ENCODE measurements around the gene MADCAM1. TPM values are rescaled to one million over a fixed set of nuclear protein-coding genes. Genes with fewer than 3 reads are reported as not detected.

MADCAM1 gene
- total RNA-seq, 1 experiment from 2014 or later = 0.47 TPM

DNA sequence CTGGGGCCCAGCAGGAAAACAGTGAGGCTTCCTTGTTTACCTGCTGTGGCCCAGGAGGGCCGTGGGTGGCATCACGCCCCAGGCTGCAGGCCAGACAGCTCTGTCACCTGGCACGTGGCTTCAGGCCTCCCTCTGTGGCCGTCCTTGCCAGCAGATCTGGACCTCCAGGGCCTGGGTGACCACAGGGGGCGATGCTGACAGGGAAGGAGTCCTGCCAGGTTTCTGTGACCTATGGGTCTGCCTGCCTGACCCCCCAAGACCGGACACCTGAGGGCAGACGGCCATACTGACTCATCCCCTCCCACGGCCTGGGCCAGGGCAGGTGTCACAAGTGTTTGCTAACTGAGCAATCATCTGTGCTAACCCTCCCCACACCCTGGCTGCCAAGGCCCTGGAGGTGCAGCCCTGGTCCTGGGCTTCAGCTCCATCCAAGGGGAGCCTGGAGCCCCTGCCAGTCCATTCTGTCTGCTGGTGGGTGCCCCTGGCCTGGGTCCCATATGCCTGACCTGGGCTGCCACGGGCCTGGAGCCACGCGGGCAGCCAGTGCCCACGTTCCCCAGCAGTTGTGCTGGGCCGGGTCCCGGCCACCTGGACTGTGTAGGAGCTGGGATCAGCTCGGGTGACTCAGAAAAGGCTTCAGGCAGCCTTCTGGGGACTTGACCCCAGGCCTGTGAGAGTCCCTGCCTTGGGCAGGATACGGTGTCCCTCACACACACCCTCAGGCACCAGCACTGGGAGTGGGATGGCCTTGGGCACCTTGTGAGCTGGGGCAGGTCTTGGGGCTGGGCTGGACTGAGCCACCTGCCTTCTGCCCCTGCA, 38.9 kb downstream of the MADCAM1 start:
- Mint-ChIP-seq H3K27ac (ENCODE audit: low read depth, unreplicated experiment) (peak overlapping the region; percentile 46), H3K4me1 (ENCODE audit: insufficient read depth, unreplicated experiment) (peaks cover 4% of the 10 kb centered on the region), H3K9me3 (ENCODE audit: unreplicated experiment) (no peaks in the 10 kb centered on the region), H3K36me3 (ENCODE audit: insufficient read depth, unreplicated experiment) (peaks cover 17% of the 10 kb centered on the region), H3K27me3 (ENCODE audit: insufficient read depth, unreplicated experiment) (no peaks in the 10 kb centered on the region), H3K4me3 (ENCODE audit: unreplicated experiment) (peak overlapping the region; percentile 61)
- ChIA-PET CTCF (interaction anchor here (0.6 to 0.7 kb wide), 2 partner anchors 31 to 49 kb away, joined by 3 read pairs; no protein-coding TSS in a partner anchor), POLR2A (interaction anchor here (0.5 to 1.5 kb wide), 3 partner anchors 37 to 977 kb away, joined by 3 to 5 read pairs (median 4); partner anchors contain the start of gene BSG)
- DNase-seq (ENCODE audit: unreplicated experiment) = peak; percentile 60
- no peak for TF ChIP-seq CTCF (IDR thresholded peaks at IDR 0.05; ENCODE audit: unreplicated experiment)
- no TSS peak for BruUV-seq (replicated peaks)
- intact Hi-C loops (cut with micrococcal nuclease) = no loop called here

DNA sequence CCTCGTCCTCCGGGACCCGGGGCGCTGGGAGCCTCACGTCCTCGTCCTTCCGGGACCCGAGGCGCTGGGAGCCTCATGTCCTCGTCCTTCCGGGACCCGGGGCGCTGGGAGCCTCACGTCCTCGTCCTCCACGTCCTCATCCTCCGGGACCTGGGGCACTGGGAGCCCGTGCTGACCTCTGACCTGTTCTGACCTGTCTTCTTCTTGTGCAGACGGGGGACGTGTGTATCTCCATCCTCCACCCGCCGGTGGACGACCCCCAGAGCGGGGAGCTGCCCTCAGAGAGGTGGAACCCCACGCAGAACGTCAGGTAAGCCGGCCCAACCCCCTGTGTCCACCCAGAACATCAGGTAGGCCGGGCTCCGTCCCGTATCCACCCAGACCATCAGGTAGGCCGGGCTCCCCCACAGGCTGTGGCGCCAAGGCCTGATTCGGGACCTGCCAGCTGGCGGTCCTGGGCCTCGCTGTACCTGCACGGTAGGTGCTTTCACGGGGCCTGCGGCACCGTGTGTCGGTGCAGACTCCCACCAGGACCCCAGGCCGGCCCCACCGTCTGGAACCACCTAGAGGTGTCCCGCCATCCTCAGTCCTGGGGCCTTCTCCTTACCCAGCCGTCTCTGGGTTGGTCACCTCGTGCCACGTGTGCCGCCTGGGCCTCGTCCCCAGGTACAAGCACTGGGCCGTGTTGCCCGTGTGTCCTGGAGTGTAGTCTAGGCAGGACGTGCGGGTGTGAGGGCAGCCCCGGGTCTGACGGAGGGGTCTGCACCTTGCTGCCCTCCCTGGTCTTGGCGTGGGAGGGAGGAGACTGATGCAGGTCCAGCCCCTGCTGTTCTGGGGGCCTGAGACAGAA, 40.0 kb downstream of the MADCAM1 start:
- no TSS peak for BruUV-seq (replicated peaks)
- H3K4me3 Mint-ChIP-seq (ENCODE audit: unreplicated experiment) = no peak overlapping the region
- no peaks in the 10 kb centered on the region for H3K27me3 Mint-ChIP-seq (ENCODE audit: insufficient read depth, unreplicated experiment)
- no peaks in the 10 kb centered on the region for H3K9me3 Mint-ChIP-seq (ENCODE audit: unreplicated experiment)
- intact Hi-C loops (cut with micrococcal nuclease) = no loop called here
- ChIA-PET CTCF (no interaction called here), POLR2A (interaction anchor here (1.5 kb wide), 1 partner anchor 36 kb away, joined by 5 read pairs; the partner anchor contains the start of gene BSG)
- no peak for TF ChIP-seq CTCF (IDR thresholded peaks at IDR 0.05; ENCODE audit: unreplicated experiment)
- no peak overlapping the region for H3K27ac Mint-ChIP-seq (ENCODE audit: low read depth, unreplicated experiment)
- DNase-seq (ENCODE audit: unreplicated experiment) = no peak
- peaks cover 17% of the 10 kb centered on the region for H3K36me3 Mint-ChIP-seq (ENCODE audit: insufficient read depth, unreplicated experiment)
- H3K4me1 Mint-ChIP-seq (ENCODE audit: insufficient read depth, unreplicated experiment) = peaks cover 4% of the 10 kb centered on the region

DNA sequence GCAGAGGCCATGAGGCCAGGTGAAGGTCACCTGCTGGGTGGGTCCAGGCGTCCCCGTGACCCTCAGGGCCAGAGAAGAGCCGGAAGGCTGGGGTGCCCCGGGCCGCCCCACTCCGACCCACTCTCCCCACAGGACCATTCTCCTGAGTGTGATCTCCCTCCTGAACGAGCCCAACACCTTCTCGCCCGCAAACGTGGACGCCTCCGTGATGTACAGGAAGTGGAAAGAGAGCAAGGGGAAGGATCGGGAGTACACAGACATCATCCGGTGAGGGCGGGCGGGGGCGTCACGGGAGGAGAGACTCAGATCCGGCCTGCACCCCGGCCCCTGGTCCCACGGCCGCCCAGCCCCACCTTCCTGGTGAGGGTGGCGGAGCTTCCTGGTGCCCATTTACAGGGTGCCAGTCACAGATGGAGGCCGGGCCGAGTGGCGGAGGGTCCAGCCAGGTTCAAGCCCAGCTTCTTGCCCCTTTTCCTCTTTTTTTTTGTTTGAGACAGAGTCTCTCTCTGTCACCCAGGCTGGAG, 40.7 kb downstream of the MADCAM1 start:
- Mint-ChIP-seq H3K36me3 (ENCODE audit: insufficient read depth, unreplicated experiment) (peaks cover 19% of the 10 kb centered on the region), H3K27ac (ENCODE audit: low read depth, unreplicated experiment) (no peak overlapping the region), H3K27me3 (ENCODE audit: insufficient read depth, unreplicated experiment) (no peaks in the 10 kb centered on the region), H3K4me1 (ENCODE audit: insufficient read depth, unreplicated experiment) (peaks cover 4% of the 10 kb centered on the region), H3K4me3 (ENCODE audit: unreplicated experiment) (no peak overlapping the region), H3K9me3 (ENCODE audit: unreplicated experiment) (no peaks in the 10 kb centered on the region)
- intact Hi-C loops (cut with micrococcal nuclease) = no loop called here
- DNase-seq (ENCODE audit: unreplicated experiment) = no peak
- POLR2A ChIA-PET = no interaction called here
- TF ChIP-seq CTCF (IDR thresholded peaks at IDR 0.05; ENCODE audit: unreplicated experiment) = no peak
- CTCF ChIA-PET = no interaction called here
- BruUV-seq (replicated peaks) = no TSS peak
